ENCODE data around the gene INTS2. TPM values are rescaled to one million over a fixed set of nuclear protein-coding genes. Genes with fewer than 3 reads are reported as not detected.
"Not testable (repeated sequence)": the region's sequence is repeated elsewhere in the genome, so short reads cannot be mapped to it uniquely, and the experiment has no call there.

The INTS2 gene
- total RNA-seq, 4 donors from 2014 or later = 6.7 to 13.2 (median 10.2) TPM

DNA sequence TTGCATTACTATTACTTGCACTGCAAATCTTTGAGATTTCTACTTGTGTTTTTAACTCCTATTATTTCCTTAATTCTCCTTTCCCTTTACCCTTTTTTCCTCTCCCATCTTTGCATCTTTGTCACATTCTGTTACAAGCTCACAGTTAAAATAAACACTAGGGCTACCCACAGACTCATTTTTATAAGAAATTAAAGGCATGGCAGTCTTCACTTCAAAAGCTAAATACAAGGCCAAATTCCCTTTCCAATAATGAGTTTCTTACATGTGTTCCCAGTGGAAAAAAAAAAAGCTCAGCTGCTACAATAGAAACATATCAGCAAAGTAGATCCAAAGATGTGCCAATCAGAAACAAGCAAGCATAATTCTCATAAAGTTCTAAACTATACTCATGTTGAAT, 60.7 kb downstream of the INTS2 start:
- TF ChIP-seq POLR2A (IDR thresholded peaks at IDR 0.05) (no peak), CTCF (IDR thresholded peaks at IDR 0.05) (no peak)
- Histone ChIP-seq H3K4me3 (no peak overlapping the region), H3K27ac (no peak overlapping the region), H3K4me1 (peaks cover 0 to 5% (median 0%) of the 10 kb centered on the region in 4 donors), H3K36me3 (peaks cover 0 to 32% (median 0%) of the 10 kb centered on the region in 3 donors), H3K9me3 (no peaks in the 10 kb centered on the region), H3K27me3 (no peaks in the 10 kb centered on the region)
- no peak for DNase-seq

DNA sequence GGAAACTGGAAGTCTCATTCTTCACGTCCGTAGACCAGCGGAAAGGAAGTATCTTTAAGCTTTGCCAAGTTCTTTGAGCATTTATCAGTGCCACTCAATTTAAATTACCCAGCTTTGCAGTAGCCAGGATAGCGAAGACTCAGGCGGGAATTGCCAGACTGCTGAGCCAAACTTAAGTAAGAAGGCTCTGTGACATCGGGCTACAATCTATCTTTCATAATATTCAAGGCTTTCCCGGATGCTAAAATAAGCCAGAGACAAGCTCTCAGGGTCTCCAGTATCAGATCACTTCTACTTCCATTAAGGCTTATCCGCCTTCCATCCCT, 64.0 kb downstream of the INTS2 start:
- H3K27me3 ChIP-seq = no peaks in the 10 kb centered on the region
- peak overlapping the region; percentile 59 to 73 (median 66) for H3K4me3 ChIP-seq
- H3K36me3 ChIP-seq = peaks cover 0 to 1% (median 0%) of the 10 kb centered on the region in 3 donors
- TF ChIP-seq CTCF (IDR thresholded peaks at IDR 0.05) = no peak
- H3K9me3 ChIP-seq = no peaks in the 10 kb centered on the region
- peaks cover 0 to 5% (median 0%) of the 10 kb centered on the region in 4 donors for H3K4me1 ChIP-seq
- no peak for DNase-seq
- peak overlapping the region; percentile 66 to 85 (median 74) for H3K27ac ChIP-seq

DNA sequence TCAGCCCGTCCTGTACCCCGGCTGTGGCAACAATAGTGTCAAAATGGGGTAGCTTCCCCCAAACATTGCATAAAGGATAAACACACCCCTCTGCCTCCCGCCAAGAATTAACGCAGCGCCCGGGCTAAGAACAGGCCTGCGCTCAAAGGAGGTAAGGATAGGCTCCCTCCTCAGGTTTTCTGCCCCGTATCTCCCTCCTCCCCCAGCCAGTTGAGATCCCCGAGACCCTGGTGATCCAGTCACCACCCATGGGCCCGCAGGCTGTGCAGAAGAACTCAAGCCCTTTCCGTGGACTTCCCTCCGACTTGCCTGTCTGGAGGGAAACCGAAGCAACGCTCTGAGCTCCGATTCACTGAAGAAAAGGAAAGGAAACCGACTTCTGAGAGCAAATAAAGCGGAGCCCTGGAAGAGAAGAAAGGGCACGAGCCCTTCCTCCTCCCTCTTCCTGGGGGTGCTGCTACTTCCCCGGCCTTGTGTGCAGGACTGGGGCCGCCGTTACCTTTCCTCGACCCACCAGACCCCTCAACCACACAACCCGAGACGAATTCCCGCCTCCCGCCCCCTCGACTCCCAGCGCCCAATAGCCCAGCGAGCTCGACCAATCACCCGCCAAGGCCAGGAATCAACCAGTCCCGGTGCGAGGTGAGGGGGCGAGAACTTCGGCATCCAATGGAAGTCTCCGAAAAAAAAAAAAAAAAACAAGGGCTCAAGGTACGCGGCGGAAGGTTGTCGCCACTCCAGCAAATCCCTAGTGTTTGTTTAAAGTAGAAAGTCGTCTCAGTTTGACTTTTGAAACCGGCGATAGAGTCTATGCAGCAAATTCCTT, 64.6 kb downstream of the INTS2 start, which contains the start of gene BRIP1:
TSS of gene BRIP1 (minus strand) at position 554 of the 826 bp plus-strand sequence. CDS start 1,989 bp downstream, outside the sequence.
- TF ChIP-seq POLR2A (IDR thresholded peaks at IDR 0.05) (peak in 1 of 2 donors; percentile 55), CTCF (IDR thresholded peaks at IDR 0.05) (no peak)
- Histone ChIP-seq H3K27ac (peak within 1 kb of the TSS; percentile 66 to 85 (median 74)), H3K4me3 (peak within 1 kb of the TSS; percentile 59 to 73 (median 66)), H3K36me3 (no peaks in the 10 kb centered on the region), H3K4me1 (peaks cover 0 to 5% (median 0%) of the 10 kb centered on the region in 4 donors), H3K9me3 (no peaks in the 10 kb centered on the region), H3K27me3 (no peaks in the 10 kb centered on the region)
- DNase-seq = peak; percentile 88 to 95 (median 94)

DNA sequence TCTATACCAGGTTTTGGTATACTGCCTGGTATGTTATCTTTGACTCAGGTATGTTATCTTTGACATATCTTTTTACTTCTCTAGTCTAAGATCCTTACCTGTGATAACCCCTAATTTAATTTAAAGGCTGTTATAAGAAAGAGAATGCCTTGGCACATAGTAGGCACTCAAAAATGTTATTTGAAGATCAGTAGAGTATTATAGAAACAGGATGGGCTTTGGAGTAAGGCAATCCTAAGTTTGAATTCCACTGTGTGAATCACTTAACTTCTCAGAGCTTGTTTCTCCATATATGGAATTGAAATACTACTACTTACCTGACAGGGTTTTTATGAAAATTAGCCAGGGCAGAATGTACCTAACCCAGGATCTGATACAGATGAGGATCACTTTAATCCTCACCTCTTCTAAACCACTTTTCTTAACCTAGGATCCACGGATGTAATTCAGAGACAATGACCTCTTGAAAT, 65.6 kb downstream of the INTS2 start:
- DNase-seq = no peak
- H3K27me3 ChIP-seq = no peaks in the 10 kb centered on the region
- no peak overlapping the region for H3K27ac ChIP-seq
- H3K36me3 ChIP-seq = no peaks in the 10 kb centered on the region
- H3K9me3 ChIP-seq = no peaks in the 10 kb centered on the region
- no peak for TF ChIP-seq CTCF (IDR thresholded peaks at IDR 0.05)
- no peak for TF ChIP-seq POLR2A (IDR thresholded peaks at IDR 0.05)
- H3K4me1 ChIP-seq = peaks cover 0 to 5% (median 0%) of the 10 kb centered on the region in 4 donors
- peak overlapping the region in 1 of 4 donors; percentile 71 for H3K4me3 ChIP-seq

DNA sequence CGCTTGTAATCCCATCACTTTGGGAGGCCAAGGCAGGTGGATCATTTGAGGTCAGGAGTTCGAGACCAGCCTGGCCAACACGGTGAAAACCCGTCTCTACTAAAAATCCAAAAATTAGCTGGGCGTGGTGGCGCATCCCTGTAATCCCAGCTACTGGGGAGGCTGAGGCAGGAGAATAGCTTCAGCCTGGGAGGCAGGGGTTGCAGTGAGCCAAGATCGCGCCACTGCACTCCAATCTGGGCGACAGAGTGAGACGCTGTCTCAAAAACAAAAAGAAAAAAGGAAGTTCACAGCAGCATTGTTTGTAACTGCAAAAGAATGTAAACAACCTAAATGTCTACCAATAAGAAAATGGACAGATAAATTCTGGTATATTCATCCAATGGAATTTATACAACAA, 67.4 kb downstream of the INTS2 start:
- DNase-seq, H3K9me3 ChIP-seq, H3K27me3 ChIP-seq, H3K4me1 ChIP-seq, H3K27ac ChIP-seq, H3K36me3 ChIP-seq, H3K4me3 ChIP-seq: not testable (repeated sequence)

DNA sequence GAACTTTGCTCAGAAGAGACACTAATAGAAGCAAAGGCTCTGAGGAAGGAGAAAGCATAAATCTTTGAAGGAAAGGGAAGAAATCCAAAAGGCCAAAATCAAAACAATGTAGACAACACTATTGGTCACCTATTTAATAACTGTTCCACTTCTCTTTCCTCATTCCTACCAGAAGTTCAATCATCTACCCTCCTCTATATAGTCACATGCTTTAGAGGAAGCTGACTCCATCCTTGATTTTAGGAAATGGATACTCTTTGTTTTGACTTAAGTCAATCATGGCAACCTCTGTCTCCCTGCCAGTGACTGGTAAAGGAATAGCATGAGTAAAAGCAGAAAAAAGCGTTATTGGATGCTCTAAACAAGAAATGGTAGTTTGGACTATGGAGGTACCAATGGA, 71.7 kb downstream of the INTS2 start:
- TF ChIP-seq POLR2A (IDR thresholded peaks at IDR 0.05) (no peak), CTCF (IDR thresholded peaks at IDR 0.05) (no peak)
- H3K4me1 ChIP-seq = no peaks in the 10 kb centered on the region
- no peaks in the 10 kb centered on the region for H3K27me3 ChIP-seq
- H3K4me3 ChIP-seq = no peak overlapping the region
- no peak overlapping the region for H3K27ac ChIP-seq
- no peaks in the 10 kb centered on the region for H3K36me3 ChIP-seq
- DNase-seq = no peak
- no peaks in the 10 kb centered on the region for H3K9me3 ChIP-seq

Measured in Peyer's patch (tissue), 4 donors.